ENCODE data around the gene NMNAT2. TPM values are rescaled to one million over a fixed set of nuclear protein-coding genes. Genes with fewer than 3 reads are reported as not detected.

The NMNAT2 gene
- total and polyA plus RNA-seq, 2 of the 13 experiments (the other 11 are each of a cell fraction or from before 2014, with no cell fraction given), result not detected

GRCh38 chr1:183323849-183324683, 94.1 kb downstream of the NMNAT2 start:
- Histone ChIP-seq H3K79me2 (ENCODE audit: insufficient read depth, low read length) (no peaks in the 10 kb centered on the region), H2AFZ (ENCODE audit: low read length) (no peak overlapping the region), H3K4me1 (ENCODE audit: insufficient read depth, low read length) (no peaks in the 10 kb centered on the region), H4K20me1 (ENCODE audit: insufficient read depth, low read length) (no peaks in the 10 kb centered on the region), H3K9me3 (ENCODE audit: low read length) (no peaks in the 10 kb centered on the region), H3K27me3 (ENCODE audit: control insufficient read depth in 1 of 2, insufficient read depth in 2 of 2, low read length in 2 of 2) (peaks cover 1 to 10% of the 10 kb centered on the region in 2 experiments; a peak in 2 of 5 replicates), H3K4me3 (replicated peaks in 1 of 3; ENCODE audit: insufficient read depth in 1 of 3, low read depth in 2 of 3, low read length in 3 of 3) (no peak overlapping the region), H3K9ac (ENCODE audit: insufficient read depth, low read depth, low read length) (no peak overlapping the region), H3K36me3 (replicated peaks in 1 of 2; ENCODE audit: control insufficient read depth in 1 of 2, insufficient read depth in 2 of 2, low read length in 2 of 2) (no peaks in the 10 kb centered on the region), H3K27ac (ENCODE audit: extremely low read length, insufficient read depth, low read length) (no peak overlapping the region), H3K4me2 (ENCODE audit: low read depth, low read length) (no peak overlapping the region)
- DNase-seq (ENCODE audit: low spot score), result no peak
- intact Hi-C loops (cut with micrococcal nuclease; ENCODE audit: unreplicated experiment) (no loop called here), in situ Hi-C loops (cut with HindIII; ENCODE audit: extremely low pct_ligation_motif_present, low pct_unique_long_range_greater_than_20kb) (no loop called here)
- FAIRE-seq, result no peak
- no peak for ATAC-seq
- WGBS (ENCODE audit: low lambda C conversion rate), result 9% methylated on average over 7 of the region's 7 CpGs
- BruUV-seq (replicated peaks), result no TSS peak
- CTCF ChIA-PET (ENCODE audit: low intra/inter-chr PET ratio, low total read pairs), result no interaction called here
- POLR2A ChIA-PET, result no interaction called here
- TF ChIP-seq FOXP1 (IDR thresholded peaks at IDR 0.05) (no peak), FOXP1 (CRISPR knock-in tag; IDR thresholded peaks at IDR 0.05) (no peak), ZNF704 (CRISPR knock-in tag; IDR thresholded peaks at IDR 0.05; ENCODE audit: borderline replicate concordance) (no peak), ZC3H4 (CRISPR knock-in tag; IDR thresholded peaks at IDR 0.05; ENCODE audit: borderline replicate concordance) (no peak), ZNF407 (CRISPR knock-in tag; IDR thresholded peaks at IDR 0.05; ENCODE audit: not compliant biosample characterization) (no peak), HNRNPL (IDR thresholded peaks at IDR 0.05; ENCODE audit: low read depth, low read length) (no peak), KAT7 (CRISPR knock-in tag; IDR thresholded peaks at IDR 0.05; ENCODE audit: borderline replicate concordance) (no peak), ZNF616 (CRISPR knock-in tag; IDR thresholded peaks at IDR 0.05; ENCODE audit: low read depth) (no peak), HOXD1 (CRISPR knock-in tag; IDR thresholded peaks at IDR 0.05) (no peak), MIER2 (CRISPR knock-in tag; IDR thresholded peaks at IDR 0.05) (no peak), NCOA5 (CRISPR knock-in tag; IDR thresholded peaks at IDR 0.05) (no peak), ZBTB33 (CRISPR knock-in tag; IDR thresholded peaks at IDR 0.05) (no peak), RFXAP (CRISPR knock-in tag; IDR thresholded peaks at IDR 0.05; ENCODE audit: borderline replicate concordance) (no peak)

All from HepG2 (cell line).